Activated CD8-positive, alpha-beta memory T cell treated with anti-CD3 and anti-CD28 coated beads for 4 hours (primary cell): ENCODE measurements around the gene TMPRSS9.

ENCODE experiments used
- DNase-seq, 2 donors: peaks; one replicate each; pipeline ENCODE4 v3.0.0-alpha.2; 2020; ENCODE audit warnings: low read depth in 2 of 2

The TMPRSS9 gene

DNA sequence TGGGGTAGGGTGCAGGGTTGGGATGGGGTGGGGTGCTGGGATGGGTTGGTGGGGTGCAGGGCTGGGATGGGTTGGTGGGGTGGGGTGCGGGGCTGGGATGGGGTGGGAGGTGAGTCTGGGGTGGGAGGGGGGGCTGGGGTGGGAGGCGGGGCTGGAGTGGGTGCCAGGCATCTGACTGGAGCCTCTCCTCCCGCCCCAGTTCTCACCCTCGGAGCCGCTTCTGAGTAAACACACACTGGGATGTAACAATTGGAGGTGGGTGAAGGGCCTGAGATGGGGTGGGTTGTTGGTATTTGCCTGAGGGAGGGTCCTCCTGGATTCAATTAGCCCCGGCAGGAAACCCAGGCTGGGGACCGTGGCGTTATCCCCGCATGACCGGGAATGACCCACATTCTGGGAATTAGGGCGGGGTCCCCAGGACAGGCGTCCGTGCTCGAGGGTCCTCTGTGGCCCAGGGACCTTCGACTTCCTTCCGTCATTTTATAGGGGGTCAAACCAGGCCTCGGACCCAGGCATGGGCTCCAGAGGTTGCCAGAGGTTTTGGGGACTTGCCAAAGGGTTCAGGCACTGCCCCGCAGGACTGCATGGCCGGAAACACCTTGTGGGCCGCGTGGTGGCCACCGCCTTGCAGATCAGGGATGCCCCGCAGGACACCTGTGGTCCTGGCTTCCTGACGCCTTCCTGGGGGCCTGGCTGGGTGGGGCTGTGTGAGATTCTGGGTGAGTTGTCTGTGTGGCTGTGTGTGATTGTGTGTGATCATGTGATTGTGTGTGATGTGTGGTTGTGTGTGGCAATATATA, 1.4 kb downstream of the TMPRSS9 start:
- no peak for DNase-seq

DNA sequence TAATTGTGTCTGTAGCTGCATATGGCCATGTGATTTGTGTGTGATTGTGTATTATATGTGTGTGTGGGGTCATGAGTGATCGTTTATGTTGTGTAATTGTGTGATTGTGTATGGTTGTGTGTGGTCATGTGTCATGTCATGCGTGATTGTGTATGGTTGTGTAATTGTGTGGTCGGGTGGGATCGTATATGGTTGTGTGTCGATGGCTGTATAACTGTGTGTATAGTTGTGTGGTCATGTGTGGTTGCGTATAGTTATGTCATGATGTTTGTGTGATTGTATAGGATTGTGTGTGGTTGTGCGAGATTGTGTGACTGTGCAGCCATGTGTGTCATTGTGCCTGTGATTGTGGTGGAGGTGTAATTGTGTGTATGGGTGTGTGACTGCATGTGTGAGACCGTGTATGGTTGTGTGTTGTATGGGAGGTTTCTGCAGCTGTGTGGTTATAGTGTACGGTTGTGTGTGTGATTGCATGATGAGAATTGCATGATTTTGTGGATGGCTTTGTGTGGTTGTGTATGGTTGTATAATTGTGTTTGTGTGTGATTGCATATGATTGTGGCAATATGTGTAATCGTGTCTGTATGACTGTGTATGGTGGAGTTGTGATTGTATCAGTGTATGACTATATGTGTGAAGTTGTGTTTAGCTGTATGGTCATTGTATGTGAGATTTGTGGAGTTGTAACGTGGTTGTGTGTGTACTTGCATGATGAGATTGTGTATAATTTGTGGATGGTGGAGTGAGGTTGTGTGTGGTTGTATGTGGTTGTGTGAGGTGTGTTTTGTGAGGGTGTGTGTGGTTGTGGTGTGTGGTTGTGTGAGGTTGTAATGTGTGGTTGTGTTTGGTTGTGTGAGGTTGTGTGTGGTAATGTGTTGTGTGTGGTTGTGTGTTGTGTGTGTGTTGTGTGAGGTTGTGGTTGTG, 2.2 kb downstream of the TMPRSS9 start:
- DNase-seq: no peak

DNA sequence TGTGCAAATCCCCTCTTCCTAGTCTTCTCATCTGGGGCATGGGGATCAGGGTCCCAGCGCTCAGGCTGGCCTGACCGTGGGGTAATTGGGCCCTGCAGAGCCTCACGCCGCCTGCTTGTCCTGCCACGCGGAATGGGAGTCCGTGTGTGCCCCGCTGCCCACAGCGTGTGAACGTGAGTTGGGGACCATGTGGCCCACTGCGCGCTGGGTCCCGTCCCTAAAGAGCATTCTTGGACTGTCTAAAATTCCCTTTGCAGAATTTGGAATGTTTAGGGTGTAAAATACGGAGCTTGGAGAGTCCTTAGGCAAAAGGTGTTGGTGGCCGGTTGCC, 2.9 kb downstream of the TMPRSS9 start:
- no peak for DNase-seq

DNA sequence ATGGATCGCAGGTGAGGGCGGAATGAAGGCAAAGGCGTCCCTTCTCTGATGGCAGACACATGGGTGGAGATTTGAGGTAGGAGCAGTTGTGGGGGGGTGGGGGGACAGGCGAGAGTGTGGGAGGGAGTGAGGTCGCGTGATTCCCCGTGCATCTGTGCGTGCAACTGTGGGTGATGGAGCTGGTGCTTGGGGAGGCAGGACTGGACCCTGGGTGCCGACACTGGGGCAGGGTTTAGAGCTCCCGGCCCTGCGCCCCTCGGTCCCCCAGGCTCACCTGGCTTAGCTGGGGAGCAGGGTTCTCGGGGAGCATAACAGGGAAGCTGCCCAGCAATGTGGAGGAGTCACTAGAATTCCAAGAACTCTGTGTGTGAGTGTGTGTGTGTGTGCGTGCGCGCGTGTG, 3.4 kb downstream of the TMPRSS9 start:
- DNase-seq: no peak

DNA sequence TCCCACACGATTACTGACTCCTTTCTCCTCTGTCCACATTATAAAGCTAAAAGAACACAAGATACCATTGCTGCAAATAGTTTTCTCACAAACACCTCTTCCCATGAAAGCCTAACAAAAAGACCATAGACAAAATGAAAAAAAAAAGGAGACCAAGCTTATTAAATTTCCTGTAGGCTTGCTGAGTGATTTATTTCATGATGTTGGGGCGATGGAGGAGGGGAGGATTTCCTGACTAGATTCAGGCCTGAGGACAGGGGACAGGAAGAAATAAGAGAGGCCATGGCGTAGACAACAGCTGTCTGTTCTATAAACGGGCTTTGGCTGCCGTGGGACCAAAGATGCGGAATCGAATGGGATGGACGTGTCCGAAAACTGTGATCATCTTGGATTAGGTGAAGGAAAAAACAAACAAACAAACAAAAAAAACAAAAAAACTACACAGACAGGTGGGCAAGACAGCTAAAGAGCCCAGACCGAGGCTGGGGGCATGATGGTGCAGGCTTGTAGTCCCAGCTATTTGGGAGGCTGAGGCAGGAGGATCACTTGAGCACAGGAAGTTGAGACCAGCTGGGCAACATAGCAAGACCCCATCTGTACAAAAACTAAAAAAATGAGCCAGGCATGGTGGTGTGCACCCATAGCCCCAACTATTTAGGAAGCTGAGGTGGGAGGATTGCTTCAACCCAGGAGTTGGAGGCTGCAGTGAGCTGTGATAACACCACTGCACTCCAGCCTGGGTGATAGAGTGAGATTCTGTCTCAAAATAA, 5.3 kb downstream of the TMPRSS9 start:
- DNase-seq: no peak

DNA sequence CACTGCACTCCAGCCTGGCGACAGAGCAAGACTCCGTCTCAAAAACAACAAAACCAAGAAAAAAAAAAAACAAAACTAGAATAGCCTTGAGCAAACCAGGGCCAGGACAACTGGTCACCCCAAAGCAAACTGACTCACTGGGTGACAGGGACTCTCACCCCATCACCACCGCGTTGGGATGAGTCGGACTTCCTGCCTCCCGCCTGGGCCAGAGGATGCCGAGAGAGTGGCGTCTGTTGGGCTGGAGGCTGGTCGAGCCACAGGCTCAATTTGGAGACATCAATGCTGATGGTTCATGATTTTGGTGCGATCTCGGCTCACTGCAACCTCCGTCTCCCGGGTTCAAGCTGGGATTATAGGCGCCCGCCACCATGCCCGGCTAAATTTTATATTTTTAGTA, 11.6 kb downstream of the TMPRSS9 start:
- DNase-seq: no peak

DNA sequence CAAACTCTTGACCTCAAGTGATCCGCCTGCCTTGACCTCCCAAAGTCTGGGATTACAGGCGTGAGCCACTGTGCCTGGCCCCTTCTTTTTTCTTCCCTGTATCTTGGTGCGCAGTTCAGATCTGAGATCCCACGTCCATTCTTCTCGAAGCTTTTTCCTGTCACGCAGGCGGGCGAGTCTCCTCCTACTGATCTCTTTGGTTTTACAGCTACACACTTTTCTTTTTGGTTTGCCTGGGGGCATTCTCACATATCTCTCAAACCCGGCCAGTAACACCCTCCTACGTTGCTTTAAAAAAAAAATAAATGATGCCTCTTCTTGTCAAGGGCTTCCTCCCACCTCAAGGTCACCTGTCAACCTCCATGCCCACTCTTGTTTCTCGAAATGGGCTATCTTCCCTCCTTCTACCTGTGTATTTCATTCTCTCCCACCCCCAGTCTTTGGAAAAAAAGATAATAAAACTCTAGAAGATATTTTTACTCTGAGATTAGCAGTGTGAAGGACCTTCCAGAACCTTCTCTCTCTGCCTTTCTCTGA, 12.1 kb downstream of the TMPRSS9 start:
- no peak for DNase-seq

DNA sequence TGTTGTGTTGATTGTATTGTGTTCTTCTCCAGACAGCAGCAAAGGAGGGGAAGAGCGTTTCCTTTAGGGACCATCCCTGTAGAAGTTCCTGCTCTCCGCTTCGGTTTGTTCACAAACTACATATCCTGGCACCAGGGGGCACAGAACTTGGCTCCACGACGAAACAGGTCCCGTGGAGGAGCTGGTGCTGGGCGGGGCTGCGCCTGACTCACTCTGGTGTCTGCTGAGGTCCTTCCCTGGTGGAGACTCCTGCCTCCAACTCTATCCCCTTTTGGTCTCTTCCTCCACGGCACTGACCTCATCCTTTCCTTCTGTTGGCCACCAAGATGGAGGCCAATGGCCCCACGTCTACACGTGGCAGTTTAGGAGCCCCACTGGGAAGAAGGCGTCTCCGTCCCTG, 14.7 kb downstream of the TMPRSS9 start:
- DNase-seq: no peak

DNA sequence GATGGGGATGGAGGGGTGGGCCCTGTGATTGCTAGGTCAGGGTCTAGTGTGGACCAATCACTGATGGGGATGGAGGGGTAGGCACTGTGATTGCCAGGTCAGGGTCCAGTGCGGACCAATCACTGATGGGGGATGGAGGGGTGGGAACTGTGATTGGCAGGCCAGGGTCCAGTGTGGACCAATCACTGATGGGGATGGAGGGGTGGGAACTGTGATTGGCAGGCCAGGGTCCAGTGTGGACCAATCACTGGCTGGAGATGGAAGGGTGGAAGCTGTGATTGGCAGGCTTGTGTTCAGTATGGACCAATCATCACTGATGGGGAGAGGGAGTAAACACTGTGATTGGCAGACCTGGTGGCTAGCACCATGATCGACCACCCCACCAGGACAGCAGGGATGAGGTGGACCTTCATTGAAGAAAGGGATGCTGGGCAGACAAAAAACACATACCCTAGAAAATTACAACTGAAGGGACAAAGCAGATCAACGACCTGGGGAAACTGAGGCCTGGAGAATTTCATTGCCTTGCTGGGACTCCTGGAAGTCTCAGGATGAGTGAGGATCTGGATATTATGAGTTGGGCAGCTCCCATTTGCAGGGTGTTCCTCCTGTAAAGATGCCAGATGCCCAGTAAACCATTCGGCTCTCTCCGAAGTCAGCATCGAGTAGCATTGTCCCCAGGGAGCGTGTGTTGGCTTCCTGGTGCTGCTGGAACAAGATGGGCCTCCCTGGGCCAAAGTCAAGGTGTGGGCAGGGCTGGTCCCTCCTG, 15.5 kb downstream of the TMPRSS9 start:
- DNase-seq: no peak

DNA sequence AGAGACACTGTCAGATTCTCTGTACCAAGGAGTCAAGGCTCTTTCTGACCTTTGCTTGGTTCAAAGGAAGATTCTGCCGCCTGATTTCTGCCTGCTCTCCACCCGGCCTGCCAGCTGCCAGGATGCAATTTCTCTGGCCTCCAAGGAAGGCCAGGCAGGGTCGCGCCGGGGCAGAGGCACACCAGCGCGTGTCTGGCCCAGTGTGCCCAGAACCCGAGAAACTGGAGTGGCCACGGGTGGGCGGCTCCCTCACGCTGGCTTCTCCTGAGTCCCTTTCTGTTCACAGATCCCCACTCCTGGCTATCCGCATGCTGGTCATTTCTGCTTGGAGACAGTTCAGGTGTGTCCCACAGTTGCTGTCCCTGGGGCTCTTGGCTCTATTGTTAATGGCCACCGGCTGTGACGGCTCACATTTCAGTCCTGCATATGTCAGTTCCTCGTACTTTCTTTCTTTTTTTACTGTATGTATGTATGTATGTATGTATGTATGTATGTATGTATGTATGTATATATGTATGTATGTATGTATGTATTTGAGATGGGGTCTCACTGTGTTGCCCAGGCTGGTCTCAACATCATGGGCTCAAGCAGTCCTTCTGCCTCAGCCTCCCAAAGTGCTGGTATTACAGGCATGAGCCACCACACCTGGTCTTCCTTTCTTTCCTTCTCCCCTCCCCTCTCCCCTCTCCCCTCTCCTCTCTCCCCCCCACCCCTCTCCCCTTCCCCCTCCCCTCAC, 16.9 kb downstream of the TMPRSS9 start:
- DNase-seq: no peak

DNA sequence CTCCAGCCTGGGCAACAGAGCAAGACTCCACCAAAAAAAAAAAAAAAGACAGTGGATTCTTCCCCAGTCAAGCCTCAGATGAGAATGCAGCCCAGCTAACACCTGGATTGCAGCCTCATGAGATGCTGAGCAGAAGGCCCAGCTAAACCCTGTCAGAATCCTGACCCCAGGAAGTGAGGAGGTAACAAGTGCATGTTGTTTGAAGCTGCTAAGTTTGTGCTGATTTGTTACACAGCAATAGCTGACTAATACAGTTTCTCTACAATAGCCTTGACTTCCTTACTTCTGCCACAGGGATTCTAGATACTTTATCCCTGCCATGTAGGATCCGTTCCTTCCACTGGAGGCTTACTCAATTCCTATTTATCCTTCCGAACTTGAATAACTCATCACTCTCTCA, 20.5 kb downstream of the TMPRSS9 start:
- no peak for DNase-seq

DNA sequence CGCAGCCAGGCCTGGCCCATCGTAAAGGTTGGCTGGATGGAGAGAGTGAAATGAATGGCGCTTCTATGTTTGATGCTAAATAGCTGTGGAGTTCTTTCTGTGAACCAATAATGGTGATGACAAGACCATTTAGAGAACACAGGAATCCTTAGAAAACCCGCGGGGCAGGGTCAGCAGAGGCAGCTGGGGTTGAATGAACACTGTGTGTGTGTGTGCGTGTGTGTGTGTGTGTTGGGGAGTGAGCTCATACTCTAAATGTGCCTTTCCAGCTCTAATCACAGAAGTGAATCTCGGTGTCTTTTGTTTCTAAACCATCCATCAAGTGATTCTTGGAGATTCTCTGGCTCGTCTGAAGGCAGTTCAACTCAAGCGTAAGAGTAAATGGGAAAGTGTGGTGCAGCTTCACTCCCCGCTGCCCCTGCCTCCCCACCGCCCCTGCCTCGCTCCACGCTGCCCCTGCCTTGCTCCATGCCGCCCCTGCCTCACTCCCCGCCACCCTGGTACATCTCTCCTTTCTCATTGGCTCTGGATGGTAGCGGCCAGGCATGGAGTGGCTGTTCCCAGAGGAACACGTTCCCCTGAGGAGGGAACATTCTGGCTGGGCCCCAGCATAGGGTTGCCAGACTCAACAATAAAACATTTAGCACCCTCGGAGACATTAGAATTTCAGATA, 21.2 kb downstream of the TMPRSS9 start:
- no peak for DNase-seq

DNA sequence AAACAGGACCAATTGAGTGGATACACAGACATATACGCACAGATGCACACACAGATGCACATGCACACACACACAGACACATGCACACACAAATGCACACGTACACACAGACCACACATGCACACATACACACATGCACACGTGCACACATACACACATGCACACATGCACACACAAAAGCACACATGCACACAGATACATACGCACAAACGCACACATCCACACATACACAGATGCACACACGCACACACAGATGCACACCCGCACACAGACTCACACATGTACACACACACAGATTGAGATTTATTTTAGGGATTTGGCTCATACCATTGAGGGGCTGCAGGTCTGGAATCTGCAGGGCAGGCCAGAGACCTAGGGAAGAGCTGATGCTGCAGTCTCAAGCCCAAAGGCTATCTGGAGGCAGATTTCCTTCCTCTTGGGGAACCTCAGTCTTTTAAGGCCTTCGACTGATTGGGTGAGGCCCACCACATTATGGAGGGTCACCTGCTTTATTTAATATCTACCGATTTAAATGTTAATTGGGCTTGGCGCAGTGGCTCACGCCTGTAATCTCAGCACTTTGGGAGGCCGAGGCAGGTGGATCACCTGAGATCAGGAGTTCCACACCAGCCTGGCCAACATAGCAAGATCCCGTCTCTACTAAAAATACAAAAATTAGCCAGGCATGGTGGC, 22.6 kb downstream of the TMPRSS9 start:
- DNase-seq: no peak

DNA sequence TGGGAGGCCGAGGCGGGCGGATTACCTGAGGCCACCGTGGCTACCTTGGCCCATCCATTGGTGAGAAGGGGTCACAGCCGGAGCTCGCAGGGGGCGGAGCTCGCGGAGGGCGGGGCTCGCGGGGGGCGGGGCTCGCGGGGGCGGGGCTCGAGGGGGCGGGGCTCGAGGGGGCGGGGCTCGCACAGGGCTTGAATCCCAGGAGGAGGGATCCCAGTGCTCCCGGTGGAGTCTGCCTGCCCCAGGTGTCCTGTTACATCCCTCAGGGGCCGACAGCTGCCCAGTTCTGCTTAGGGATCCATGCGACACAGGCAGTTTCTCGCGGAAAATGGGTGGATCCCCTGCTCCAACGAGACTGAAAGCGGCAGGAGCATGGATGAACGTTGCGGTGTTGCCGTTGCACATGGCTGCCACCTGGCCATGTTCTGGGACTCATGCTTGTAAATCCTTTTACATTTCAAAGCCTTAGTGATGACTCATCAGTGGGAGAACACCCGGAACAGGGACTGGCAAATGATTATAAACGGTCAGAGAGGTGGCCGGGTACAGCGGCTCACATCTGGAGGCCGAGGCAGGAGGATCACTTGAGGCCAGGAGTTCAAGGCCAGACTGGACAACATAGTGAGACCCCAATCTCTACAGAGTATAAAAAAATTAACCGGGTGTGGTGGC, 25.1 kb downstream of the TMPRSS9 start:
- DNase-seq: no peak

DNA sequence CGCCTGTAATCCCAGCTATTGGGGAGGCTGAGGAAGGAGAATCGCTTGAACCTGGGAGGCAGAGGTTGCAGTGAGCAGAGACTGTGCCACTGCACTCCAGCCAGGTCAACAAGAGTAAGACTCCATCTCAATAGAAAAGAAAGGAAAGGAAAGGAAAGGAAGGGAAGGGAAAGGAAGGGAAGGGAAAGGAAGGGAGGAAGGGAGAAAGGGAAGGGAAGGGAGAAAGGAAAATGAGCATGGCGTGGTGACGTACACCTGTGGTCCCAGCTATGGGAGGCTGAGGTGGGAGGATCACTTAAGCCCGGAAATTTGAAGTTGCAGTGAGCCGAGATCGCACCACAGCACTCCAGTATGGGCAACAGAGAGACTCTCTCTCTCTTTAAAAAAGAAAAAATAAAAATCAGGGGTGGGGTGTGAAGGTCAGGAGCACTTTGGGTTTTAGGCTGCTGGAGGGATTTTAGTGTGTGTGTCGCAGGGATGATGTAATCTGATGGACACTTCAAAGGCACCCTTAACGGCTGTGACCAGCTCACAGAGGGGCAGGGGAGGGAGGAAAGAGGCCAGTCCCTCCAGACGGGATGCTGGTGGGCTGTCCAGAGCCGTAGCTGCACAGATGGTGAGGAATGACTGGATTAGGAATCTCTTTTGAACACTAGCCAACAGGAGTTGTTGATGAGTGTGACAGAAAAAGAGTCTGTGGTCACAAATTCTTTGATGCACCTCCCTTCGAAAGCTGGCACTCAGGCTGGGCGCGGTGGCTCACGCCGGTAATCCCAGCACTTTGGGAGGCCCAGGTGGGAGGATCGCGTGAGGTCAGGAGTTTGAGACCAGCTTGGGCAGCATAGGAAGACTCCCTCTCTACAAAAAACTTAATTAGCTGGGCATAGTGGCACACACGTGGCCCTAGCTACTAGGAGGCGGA, 27.6 kb downstream of the TMPRSS9 start:
- no peak for DNase-seq

DNA sequence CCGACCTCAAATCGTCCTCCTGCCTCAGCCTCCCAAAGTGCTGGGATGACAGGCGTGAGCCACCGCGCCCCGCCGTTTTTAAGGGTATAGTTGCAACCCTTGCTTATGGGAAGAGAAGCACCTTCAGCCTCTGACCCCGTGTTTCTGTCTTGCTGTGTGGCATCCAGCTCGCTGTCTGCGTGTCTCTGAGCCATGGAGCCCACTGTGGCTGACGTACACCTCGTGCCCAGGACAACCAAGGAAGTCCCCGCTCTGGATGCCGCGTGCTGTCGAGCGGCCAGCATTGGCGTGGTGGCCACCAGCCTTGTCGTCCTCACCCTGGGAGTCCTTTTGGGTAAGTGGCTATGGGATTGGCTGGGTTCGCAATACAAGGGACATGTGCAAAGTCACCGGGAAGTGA, 29.5 kb downstream of the TMPRSS9 start:
- no peak for DNase-seq

DNA sequence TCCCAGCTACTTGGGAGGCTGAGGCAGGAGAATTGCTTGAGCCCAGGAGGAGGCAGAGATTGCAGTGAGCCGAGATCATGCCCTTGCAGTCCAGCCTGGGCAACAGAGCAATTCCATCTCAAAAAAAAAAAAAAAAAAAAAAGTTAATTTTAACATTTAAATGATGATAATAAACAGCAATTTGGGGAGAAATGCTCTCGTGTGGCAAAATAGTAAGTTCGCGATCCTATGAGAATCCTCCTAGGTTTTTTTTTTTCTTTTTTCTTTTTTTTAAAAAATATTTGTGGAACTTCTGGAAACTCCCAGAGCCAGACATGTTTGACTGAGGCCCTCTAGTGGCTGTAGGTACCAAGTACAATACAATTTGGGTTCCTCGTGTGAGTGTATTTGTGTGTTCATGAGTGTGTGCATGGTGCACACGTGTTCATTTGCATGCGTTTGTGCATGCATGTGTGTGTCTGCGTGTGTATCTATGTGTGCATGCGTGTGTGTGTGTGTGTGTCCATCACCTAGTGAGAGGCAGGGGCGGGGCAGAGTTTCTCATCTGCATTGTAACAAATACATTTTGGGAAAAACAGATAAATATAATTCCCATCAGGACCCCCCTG, 31.2 kb downstream of the TMPRSS9 start:
- DNase-seq: no peak
